GM18499 (cell line): ENCODE measurements around the gene GMDS.

Experiments
- ATAC-seq: cut with Tn5 transposase; IDR thresholded peaks from one replicate; pipeline ENCODE4 v1.9.1; 2021; ENCODE audit warnings: moderate number of reproducible peaks; ENCODE audit not compliant: insufficient read depth, unreplicated experiment

Gene GMDS

GRCh38 chr6:2209226-2209809, 36.1 kb downstream of the GMDS start:
- peak; percentile 77 for ATAC-seq

GRCh38 chr6:2208468-2208867, 36.9 kb downstream of the GMDS start:
- no peak for ATAC-seq

- ATAC-seq = no peak
Measured at GRCh38 chr6:2205396-2205795, 40.0 kb downstream of the GMDS start.

GRCh38 chr6:2204272-2204671, 41.1 kb downstream of the GMDS start:
- no peak for ATAC-seq

- ATAC-seq = no peak
Measured at GRCh38 chr6:2203264-2203663, 42.1 kb downstream of the GMDS start.

- no peak for ATAC-seq
Measured at GRCh38 chr6:2197984-2198383, 47.4 kb downstream of the GMDS start.

GRCh38 chr6:2197177-2197671, 48.2 kb downstream of the GMDS start:
- no peak for ATAC-seq

- ATAC-seq = no peak
Measured at GRCh38 chr6:2196079-2196679, 49.2 kb downstream of the GMDS start.

GRCh38 chr6:2194643-2195042, 50.8 kb downstream of the GMDS start:
- no peak for ATAC-seq

GRCh38 chr6:2193931-2194330, 51.5 kb downstream of the GMDS start:
- no peak for ATAC-seq

- no peak for ATAC-seq
Measured at GRCh38 chr6:2192976-2193375, 52.4 kb downstream of the GMDS start.

GRCh38 chr6:2191390-2191740, 54.0 kb downstream of the GMDS start:
- no peak for ATAC-seq

- no peak for ATAC-seq
Measured at GRCh38 chr6:2190661-2191389, 54.6 kb downstream of the GMDS start.

- no peak for ATAC-seq
Measured at GRCh38 chr6:2188856-2189384, 56.5 kb downstream of the GMDS start.

- ATAC-seq = no peak
Measured at GRCh38 chr6:2188397-2188796, 57.0 kb downstream of the GMDS start.

- no peak for ATAC-seq
Measured at GRCh38 chr6:2187826-2188225, 57.6 kb downstream of the GMDS start.

GRCh38 chr6:2186516-2186915, 58.9 kb downstream of the GMDS start:
- no peak for ATAC-seq

- ATAC-seq = no peak
Measured at GRCh38 chr6:2185466-2185865, 59.9 kb downstream of the GMDS start.

GRCh38 chr6:2184700-2185455, 60.5 kb downstream of the GMDS start:
- ATAC-seq = no peak

- no peak for ATAC-seq
Measured at GRCh38 chr6:2183752-2184151, 61.7 kb downstream of the GMDS start.

- ATAC-seq = no peak
Measured at GRCh38 chr6:2183246-2183645, 62.2 kb downstream of the GMDS start.
